HG03060 (cell line): ENCODE results near the gene RHOB.

ENCODE experiments used
- ATAC-seq: cut with Tn5 transposase; IDR thresholded peaks from one replicate; pipeline ENCODE4 v1.9.1; 2021; ENCODE audit warnings: low read depth, moderate number of reproducible peaks; ENCODE audit not compliant: unreplicated experiment

Gene RHOB

DNA sequence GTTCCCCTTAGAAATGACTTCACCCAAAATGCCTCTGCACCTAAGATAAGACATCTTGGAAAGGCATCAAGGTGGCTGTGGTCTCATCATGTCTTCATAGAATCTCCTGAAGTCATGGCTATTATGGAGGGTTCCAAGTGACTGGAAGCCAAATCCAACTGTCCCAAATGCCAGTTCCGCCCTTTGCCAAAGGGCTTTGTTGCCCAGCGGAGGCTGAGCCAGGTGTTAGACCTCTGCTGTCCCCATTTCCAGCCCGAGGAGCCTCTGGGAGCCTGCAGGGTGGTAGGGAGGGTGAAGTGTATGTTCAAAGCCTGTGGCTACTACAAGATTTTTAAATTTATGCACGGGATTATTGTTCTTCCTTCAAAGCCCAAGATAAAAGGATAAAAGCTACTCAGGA, 25.7 kb downstream of the RHOB start:
- no peak for ATAC-seq

DNA sequence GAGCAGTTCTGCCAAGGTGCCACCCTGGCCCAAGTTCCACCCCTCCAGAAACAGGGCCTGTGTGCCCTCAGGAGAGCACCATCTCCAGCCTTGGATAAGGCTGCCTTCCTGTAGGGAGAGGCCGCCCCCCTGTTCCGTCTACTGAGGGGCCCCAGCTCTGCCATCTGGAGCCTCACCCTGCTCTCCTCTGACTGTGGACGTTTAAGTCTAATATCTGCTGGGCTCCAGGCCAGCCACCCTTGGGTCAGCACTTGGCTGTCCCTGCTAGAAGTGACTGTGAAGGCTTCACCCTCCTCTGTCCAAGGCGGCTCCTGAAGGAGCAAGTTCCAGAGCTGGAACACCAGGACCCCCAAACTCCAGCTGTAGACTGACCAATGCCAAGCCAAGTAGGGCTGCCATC, 26.3 kb downstream of the RHOB start:
- ATAC-seq = no peak

DNA sequence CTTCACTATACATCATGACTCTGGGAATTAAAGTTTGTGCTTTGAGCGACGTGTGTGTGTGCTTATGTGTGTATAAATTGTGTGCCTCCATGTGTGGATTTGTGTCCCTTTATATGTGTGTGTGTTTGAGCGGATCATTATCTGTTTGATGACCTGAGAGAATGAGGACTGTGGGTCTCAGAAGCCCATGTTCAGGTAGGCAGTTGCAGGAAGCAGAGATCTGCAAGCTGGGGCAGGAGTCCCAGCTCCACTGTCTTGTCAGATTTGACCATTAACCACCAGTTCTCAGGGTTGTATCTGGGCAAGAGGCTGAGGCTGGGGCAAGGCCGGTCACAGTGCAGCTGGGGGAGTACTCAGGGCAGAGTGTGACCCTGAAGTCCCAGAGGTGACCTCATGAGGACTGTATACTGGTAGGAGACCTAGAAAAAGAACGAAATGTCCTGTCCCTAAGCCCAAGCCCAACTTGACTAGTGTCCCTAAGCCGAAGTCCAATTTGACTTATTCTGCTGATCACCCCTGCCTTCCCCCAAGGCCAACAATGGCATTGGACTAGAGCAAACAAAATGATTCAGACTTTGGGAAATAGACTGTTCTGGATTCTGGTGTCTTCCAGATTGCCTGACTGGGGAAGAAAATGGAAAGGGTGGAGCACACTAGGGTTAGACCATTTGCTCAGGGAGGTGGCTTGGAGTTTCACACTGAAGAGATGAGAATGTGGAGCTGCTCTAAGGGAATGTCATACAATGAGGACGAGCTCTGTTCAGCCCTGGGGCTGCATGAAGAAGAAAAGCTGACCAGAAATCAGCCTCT, 28.1 kb downstream of the RHOB start:
- ATAC-seq = no peak

DNA sequence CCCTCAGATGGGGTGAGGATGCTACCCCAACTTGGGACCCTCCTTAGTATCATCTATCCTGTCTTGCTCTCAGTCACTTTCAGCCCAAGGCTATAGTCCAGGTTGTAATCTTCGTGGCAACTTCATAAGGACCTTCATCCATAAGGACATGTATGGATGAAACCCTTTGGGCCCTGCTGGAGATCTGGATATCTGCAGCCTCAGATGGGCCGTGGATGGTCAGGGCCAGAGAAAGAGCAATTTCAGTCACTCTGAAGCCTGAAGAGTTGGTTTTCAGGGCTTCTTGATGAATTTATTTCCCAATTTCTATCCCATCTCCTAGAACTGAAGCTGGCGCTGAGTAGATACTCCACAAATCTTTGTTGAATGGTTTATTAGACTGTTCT, 28.7 kb downstream of the RHOB start:
- no peak for ATAC-seq

DNA sequence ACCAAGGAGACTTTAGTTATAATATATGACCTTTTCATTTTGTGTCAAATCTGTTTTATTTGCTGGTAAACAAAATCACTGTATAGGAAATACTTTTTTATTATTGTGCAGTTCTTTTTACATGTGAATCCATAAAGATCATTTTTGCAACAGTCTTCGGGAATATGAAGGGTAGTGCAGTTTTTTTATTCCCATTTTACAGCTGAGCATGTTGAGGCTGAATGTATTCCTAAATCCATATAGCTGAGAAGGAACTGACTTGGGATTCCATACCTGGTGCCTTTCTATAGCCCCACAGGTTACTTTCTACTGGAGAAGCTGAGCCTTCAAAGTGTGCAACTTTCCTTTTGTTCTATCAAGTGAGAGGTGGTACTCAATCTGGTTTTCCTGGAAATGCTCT, 29.6 kb downstream of the RHOB start:
- ATAC-seq = no peak

DNA sequence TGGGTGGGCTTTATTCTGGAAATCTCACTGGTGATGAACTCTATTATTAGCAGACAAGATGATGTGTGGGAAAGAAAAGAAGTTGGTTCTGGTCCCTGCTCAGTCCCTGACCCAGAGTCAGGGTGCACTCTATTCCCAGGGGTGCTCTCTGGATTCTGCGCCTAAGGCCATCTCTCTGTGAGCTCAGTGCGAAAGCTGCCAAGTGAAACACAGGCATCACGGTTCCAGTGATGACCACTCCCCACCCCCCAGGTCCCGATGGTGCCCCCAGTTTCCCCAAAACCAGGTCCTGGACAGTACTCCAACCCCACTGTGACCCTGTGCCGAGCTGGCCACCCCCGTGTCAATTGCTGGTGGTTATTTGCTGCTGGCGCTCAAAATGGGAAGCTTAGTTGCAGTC, 30.1 kb downstream of the RHOB start:
- ATAC-seq = no peak

DNA sequence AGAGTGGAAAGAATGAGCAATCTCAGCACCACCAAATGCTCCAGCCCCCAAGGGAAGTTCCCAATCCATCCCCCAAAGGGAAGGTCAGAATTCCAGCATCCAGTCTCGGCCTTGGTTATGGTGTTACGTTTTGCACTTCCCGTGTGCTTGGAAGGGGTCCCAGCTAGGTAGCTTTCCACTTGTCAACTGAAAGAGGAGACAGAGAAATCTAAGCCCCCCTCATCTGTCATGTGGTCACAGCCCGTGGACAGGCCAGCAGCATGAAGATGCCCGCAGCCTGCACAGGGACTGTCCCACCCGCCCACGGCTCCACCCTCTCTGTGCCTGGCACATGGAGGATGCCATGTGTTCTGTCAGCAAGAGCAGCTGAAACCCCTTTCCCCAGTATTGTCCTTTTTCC, 32.1 kb downstream of the RHOB start:
- ATAC-seq = no peak

DNA sequence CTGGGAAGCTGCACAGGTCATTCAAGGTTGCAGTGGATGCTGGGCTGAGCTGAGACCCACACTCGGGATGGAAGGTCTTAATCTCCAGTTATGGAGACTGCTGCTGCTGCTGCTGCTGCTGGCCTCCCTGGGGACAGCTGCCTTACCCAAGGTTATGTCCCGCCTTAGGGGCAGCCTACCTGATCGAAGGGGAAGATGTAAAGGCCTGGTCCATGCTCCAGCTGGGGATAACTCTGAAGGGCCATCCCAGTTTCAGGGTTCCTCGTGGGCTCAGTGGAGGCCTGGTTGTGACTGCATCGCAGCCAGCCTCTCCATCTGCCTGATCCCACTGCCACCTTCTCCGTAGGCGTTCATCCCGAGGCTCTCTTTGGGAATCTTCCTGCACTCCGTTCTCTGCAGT, 33.0 kb downstream of the RHOB start:
- ATAC-seq = no peak

DNA sequence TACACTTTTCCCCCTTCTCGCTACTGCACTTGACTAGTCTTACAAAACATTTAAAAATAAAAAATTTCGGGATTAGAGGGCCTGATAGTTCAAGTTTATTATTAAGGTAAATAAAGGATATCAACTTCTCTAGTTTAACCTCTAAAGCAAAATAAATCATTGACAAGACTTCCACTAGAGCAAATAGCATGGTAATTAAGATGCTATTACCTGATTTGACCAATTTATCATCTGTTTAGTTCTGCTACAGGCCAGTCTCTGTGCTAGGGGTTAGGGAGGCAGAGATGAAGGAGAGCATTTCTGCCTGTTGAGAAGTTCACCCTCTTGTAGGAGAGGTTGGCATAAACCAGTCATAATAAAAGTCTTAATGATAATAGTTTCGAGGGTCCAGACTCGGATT, 34.0 kb downstream of the RHOB start:
- ATAC-seq = no peak

DNA sequence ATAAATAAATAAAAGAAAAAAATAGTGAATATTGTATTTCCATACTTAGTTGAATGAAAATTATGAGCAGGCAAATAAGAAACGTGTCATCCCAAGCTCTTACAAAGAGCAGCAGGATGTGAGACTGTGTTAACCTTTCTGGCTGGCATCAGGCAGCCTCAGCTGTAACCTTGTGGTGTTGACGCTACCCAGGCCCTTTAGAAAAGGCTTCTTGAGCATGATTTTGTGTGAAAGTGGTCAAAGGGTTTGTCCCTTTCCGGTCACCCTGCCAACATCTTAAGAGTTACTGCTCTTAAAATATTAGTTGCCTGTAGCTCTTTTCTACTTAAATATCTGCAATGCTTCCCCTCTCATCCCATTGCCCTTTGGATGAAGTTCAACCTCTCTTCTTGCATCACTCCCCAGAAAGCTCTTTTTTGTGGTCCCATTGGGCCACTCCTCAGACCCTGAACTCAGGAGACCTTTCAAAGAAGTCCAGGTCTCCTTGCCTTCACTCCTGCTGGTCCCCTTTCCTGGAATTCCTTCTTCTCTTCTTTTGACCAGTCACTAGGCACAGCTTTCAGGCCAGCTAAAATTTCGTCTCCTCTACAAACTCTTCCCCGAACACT, 35.0 kb downstream of the RHOB start:
- ATAC-seq = no peak

DNA sequence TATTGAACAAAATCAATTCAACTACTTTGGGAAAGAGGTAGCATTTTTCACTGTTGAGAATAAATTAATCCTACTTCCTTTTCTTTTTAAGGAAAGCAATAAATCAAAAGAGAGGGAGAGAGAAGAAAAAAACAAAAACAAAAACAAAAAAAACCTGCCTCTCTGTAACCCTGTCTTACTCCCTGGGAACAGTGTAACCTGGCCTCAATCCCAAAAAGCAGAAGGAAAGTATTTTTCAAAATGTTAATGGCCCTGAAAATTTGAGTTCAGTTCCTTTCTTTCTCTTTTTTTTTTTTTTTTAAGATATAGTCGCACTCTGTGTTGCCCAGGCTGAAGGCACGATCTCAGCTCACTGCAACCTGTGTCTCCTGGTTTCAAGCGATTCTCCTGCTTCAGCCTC, 35.9 kb downstream of the RHOB start:
- no peak for ATAC-seq

DNA sequence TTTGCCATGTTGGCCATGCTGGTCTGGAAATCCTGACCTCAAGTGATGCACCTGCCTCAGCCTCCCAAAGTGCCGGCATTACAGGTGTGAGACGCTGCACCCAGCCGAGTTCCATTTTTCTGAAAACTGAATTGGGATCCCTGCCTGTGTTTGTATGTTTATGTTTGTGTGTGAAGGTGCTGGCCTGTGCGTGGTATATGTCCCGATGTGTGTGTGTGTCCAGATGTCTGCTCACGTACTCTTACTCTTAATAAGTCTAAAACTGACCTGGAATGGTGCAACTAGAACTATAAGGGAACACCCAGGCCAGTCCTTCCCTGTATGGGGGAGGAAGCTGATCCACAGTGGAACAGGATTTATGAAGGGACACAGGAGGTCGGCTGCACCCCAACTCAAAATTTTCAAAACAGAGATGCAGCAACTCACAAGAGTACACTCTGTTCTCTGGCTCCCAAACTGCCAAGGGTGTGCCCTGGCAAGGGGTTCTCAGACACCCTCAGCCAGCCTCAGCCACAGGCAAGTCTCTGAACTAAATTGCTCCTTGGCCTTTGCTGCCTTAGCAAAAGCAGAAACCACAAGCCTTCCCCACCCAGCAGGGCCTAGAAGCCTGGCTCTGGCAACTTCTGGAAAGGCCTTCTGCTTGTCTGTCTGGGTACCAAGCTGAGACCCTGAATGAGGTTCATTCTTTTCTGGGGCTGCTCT, 36.5 kb downstream of the RHOB start:
- no peak for ATAC-seq

DNA sequence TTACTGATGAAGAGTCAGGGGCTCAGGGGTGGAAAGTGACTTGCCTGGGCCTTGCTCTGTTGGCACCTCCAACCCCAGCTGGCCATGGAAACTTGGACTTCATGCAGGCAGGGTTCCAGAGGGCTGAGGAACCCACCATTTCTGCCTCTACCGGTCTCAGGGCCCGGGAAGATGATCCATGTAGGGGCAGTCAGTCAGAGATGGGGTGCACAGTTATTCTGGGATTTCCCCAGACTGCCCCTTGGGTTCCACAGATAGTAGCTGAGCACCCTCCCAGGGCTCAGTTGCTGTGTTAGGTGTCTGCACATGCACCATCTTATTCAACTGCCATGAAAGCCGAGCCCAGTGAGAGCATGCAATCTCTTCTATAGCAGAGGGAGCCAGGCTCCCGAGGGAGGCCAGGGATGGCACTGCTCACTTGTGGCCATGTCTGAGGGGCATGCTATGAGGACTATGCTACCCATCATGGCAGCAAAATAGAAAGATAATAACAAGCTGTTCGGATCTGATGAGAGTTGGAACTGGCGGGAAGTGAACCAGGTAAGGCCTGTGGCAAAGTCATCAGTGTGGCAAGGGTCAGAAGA, 37.3 kb downstream of the RHOB start:
- no peak for ATAC-seq

DNA sequence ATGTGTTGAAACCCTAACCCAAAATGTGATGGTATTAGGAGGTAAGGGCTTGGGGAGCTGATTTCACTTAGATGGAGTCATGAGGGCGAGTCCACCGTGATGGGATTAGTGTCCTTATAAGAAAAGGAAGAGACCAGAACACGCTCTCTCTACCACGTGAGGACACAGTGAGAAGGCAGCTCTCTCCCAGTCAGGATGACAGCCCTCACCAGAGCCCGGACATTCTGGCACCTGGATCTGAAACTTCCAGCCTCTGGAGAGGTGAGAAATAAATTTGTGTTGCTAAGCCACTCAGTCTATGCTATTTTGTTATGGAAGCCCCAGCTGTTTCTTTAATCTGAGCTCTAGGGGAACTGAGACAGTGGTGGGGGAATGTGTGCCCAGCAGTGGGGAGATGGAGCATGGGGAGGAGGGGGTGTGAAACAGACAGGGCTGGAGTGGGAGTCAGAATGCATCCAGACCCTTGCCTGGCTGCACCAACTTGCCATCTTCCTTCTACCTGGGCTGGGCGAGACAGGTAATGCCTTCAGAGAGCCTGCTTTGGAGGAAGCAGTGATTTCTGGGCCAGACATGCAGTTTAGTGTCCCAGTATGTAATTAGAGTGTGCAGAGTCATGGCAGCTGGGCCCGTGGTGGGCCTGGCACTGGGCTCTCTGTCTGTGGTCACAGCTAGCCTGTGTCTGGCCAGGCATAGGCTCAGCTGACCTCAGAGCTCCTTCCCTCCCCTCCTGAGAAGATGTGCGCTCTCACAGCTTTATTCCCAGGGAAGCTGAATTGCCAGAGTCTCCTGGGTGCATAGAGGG, 38.1 kb downstream of the RHOB start:
- no peak for ATAC-seq

DNA sequence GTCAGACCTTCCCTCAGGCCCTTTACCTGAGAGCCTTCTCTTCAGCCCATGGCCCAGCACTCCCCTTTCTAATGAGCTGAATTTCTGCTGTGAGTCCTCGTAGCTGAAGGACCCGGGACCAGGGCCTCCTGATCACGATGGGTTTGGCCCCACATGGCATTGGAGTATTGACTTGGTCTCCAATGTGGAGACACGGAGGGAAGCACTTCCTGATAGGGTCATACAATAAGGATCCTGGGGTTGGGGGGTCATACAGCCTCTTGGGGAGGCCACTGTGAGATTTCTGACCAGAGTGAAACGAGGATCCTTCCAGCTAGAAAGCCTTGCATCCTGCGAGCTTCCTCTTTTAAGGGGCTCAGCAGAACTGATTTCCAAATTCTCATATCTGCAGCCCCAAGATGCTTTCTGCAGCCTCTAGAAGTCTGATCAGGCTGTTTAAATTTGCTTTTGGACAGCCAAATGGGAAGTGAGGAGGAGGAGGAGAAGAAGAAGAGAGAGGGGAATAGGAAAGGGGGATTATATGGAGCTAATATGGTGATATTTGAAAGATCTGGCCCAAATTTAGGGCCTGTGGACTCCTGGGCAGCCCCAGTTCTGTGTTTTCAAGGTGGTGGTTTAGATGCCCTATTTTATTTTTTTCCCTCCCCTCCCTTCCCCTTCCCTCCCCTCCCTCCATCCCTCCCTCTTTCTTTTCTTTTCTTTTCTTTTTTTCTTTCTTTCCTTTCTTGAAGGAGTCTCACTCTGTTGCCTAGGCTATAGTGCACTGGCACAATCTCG, 38.9 kb downstream of the RHOB start:
- no peak for ATAC-seq

DNA sequence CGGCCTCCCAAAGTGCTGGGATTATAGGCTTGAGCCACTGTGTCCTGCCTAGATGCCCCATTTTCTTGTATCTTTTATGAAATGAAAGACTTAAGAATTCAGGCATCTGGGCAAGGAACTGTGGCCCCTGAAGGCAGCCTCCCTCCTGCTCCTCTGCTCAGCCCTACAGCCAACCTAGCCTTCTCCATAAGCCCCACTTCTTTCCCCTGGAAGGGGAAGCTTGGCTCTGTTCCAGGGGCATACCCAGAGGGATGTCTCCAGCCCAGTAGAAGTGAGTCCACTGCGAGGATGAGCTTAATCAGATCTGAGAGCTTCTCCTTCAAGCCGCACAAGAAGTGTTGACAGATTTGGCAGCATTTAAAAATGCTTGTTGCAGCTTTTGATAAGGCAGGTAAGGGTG, 39.7 kb downstream of the RHOB start:
- no peak for ATAC-seq

DNA sequence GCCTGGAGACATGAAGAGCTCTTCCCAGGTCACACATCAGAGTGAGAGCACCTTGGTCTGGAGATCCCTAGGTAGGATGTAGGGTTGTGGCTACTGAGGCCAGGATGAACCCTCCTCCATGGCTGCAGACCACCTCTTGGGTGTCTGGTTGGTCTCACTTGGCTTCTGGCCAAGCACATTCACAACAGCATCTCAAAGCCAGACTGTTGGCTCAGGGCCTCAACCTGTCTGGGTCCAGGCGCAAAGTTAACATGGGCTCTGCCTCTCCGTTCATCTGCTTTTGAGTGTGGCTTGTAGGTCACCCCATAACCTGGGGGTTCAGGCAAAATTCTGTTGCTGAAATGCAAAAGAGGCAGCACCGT, 40.1 kb downstream of the RHOB start:
- no peak for ATAC-seq

DNA sequence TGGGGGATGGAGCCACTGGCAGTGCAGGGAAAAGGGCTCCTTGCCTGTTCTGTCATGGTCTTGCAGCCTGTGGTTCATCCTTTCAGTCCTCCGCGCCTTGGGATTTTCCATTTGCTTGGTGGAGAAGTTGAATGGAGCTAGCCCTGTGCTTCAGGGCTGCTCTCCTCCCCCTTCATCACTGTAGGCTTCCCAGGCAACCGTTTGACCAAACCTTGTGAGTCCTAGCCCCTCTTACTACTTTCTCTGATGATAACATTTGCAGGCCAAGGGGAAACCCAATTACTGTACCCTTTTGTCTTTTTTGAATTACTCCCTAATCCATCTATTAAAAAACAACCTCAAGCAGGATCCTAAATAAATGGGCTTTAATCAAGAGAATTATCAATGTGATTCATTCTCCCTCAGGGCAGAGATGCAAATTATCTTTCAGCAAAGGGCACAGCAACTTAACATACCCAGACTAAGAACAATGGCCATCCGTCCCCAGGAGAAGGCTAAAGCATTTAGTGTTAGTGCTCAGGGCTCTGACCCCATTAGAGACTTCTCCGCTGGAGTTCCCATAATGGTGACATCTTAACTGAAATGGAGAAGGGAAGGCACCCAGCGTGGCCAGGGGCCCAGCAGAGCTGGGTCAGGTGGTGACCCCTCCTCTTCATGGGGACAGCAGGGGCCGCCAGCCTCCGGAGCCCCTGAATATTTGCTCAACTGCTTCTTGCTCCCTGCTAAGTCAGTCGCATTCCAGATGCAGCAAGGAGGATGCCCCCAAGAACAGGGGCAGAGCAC, 40.7 kb downstream of the RHOB start:
- ATAC-seq = no peak

DNA sequence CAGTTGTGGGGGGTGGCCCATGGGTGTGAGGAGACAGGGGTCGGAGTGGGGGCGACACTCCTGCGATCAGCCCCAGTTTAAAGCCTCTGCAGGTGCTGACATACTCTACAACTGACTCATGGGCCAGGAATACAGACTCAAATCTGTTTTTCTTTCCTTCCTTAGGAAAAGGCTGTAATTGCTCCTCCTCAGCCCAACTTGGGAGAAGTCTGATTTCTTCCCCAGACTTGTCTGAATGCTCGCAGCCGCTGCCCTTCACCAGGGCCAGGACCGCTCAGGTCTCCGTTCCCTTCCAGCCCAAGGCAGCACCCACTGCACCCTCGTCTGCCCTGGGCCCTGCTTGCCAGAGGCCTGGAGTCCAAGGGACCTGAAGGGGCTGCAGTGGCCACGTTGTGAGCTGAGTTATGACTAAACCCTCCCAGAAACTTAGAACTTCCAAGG, 41.3 kb downstream of the RHOB start:
- ATAC-seq = no peak
